ENCODE measurements around the gene ACER3.

DNA sequence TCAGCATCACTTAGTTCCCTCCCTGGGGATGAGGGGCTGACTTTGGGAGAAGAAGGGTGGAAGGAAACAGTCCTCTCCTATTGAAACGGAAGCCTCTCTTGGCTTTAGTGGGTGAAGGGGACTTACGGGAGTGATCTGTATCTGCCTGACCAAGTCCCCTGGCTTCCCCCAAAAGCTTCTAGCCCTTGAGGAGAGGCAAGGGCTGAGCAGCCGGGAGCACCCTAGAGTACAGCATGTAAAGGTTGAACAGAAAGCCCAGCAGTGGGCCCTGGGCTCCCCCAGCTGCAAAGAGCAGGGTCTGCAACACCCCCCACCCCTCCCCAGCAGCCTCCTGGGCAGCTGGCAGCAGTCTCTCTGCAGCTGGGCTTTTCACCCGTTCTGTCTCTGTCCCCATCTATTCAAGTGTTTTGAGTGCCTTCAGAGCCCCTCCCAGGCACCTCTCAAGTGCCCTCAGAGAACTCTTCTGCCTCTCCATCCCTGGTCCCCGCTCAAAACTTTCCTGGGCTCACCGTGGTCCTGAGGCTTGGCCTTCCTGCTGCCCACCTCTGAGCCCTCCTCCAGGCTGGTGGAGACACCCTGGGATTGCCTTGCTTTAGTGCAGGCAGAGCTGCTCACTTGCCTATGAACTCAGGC is 208.7 kb downstream of the ACER3 start:
- TF ChIP-seq, protein P1, sequence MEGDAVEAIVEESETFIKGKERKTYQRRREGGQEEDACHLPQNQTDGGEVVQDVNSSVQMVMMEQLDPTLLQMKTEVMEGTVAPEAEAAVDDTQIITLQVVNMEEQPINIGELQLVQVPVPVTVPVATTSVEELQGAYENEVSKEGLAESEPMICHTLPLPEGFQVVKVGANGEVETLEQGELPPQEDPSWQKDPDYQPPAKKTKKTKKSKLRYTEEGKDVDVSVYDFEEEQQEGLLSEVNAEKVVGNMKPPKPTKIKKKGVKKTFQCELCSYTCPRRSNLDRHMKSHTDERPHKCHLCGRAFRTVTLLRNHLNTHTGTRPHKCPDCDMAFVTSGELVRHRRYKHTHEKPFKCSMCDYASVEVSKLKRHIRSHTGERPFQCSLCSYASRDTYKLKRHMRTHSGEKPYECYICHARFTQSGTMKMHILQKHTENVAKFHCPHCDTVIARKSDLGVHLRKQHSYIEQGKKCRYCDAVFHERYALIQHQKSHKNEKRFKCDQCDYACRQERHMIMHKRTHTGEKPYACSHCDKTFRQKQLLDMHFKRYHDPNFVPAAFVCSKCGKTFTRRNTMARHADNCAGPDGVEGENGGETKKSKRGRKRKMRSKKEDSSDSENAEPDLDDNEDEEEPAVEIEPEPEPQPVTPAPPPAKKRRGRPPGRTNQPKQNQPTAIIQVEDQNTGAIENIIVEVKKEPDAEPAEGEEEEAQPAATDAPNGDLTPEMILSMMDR (IDR thresholded peaks at IDR 0.05) = no peak
- no peak for TF ChIP-seq POLR2A (IDR thresholded peaks at IDR 0.05)
